A549 (cell line): ENCODE results near the gene CENPK. TPM values are rescaled to one million over a fixed set of nuclear protein-coding genes. Genes with fewer than 3 reads are reported as not detected.

Experiments
- ATAC-seq, 2 experiments: fragments of 200-7000 bp in 1 of 2; fragments of >200 bp in 1 of 2; cut with Nextera tagmentation in 1 of 2; cut with Tn5 transposase in 1 of 2; 3 replicates each; pipeline versions ENCODE4 v1.8.0 to v1.9.1; 2018 to 2020; ENCODE audit warnings: mild to moderate bottlenecking in 1 of 2, moderate library complexity in 1 of 2
- CTCF ChIA-PET: fragments of 300-600 bp; sonication (Branson Sonifier 250); formaldehyde crosslinking; extraction: SDS; loops from one replicate; lab custom pipeline; 2021; ENCODE audit warnings: antibody characterized with exemption, inconsistent platforms; lab: Yijun Ruan, JAX
- POLR2A ChIA-PET: fragments of 350-600 bp; formaldehyde crosslinking; extraction: SDS; loops from one replicate; lab custom pipeline; 2021; ENCODE audit warnings: antibody characterized with exemption, inconsistent platforms; lab: Yijun Ruan, JAX
- DNase-seq, 2 experiments: peaks; one replicate each; pipeline versions ENCODE4 v3.0.0 to v3.0.0-alpha.2; 2011 to 2016; ENCODE audit warnings: low read depth in 1 of 2, low spot score in 1 of 2
- FAIRE-seq: peaks from 2 replicates; lab custom pipeline; 2011; peaks lifted over from hg19 to GRCh38; lab: Jason Lieb, UNC
- H3K27ac ChIP-seq, 2 experiments: fragments of >200 bp; sonication (Bioruptor Twin); formaldehyde crosslinking; 3 replicates each; pipeline ENCODE4 v1.5.1; 2016 to 2017
- H3K4me1 ChIP-seq: fragments of >200 bp; sonication (Bioruptor Twin); formaldehyde crosslinking; 3 replicates; pipeline ENCODE4 v1.6.1; 2016
- H3K4me2 ChIP-seq: fragments of >200 bp; sonication (Bioruptor Twin); formaldehyde crosslinking; 3 replicates; pipeline ENCODE4 v1.6.1; 2016
- H3K4me3 ChIP-seq: fragments of >200 bp; sonication (Bioruptor Twin); formaldehyde crosslinking; 3 replicates; pipeline ENCODE4 v1.5.1; 2016
- H3K9me3 ChIP-seq: fragments of >200 bp; sonication (Bioruptor Twin); formaldehyde crosslinking; 3 replicates; pipeline ENCODE4 v1.6.1; 2016
- CBX2 ChIP-seq: fragments of 200-600 bp; sonication (generic); IDR thresholded peaks from 2 replicates; pipeline ENCODE4 v1.6.1; 2016; ENCODE audit warnings: low read depth, mild to moderate bottlenecking, borderline replicate concordance
- CBX8 ChIP-seq: fragments of 200-600 bp; sonication (generic); IDR thresholded peaks from 2 replicates; pipeline ENCODE4 v1.6.1; 2016
- CEBPB ChIP-seq, 2 experiments: fragments of >200 bp in 1 of 2; sonication (Bioruptor Twin) in 1 of 2; formaldehyde crosslinking in 1 of 2; IDR thresholded peaks; 2 replicates each; pipeline ENCODE4 v1.6.1; 2012 to 2016
- CHD2 ChIP-seq: fragments of 150-350 bp; IDR thresholded peaks from 2 replicates; pipeline ENCODE4 v1.6.1; 2014; ENCODE audit warnings: low read length; ENCODE audit not compliant: partially characterized antibody
- EHMT2 ChIP-seq: fragments of 200-600 bp; sonication (generic); IDR thresholded peaks from 2 replicates; pipeline ENCODE4 v1.6.1; 2016; ENCODE audit warnings: antibody characterized with exemption, low read depth, mild to moderate bottlenecking, moderate library complexity
- ESRRA ChIP-seq: fragments of 150-350 bp; IDR thresholded peaks from 2 replicates; pipeline ENCODE4 v1.6.1; 2014; ENCODE audit warnings: mild to moderate bottlenecking, low read length, borderline replicate concordance
- FOSB ChIP-seq: fragments of 250-450 bp; sonication (Bioruptor Pico); IDR thresholded peaks from 2 replicates; pipeline ENCODE4 v1.5.0; 2020; ENCODE audit warnings: mild to moderate bottlenecking, moderate library complexity
- FOSL2 ChIP-seq, 2 experiments: fragments of 450-650 bp in 1 of 2; fragments of >200 bp in 1 of 2; sonication (Bioruptor Twin) in 1 of 2; formaldehyde crosslinking; IDR thresholded peaks; 2 replicates each; pipeline versions ENCODE4 v1.5.0 to v1.6.1; 2016 to 2020; ENCODE audit warnings: mild to moderate bottlenecking in 1 of 2, moderate library complexity in 1 of 2
- HEYL ChIP-seq: fragments of 250-450 bp; sonication (Bioruptor Pico); IDR thresholded peaks from 2 replicates; pipeline ENCODE4 v1.8.0; 2021; ENCODE audit warnings: mild to moderate bottlenecking, moderate library complexity
- HOXB5 ChIP-seq: fragments of 250-450 bp; sonication (Bioruptor Pico); IDR thresholded peaks from 2 replicates; pipeline ENCODE4 v1.5.0; 2020; ENCODE audit warnings: mild to moderate bottlenecking, moderate library complexity
- MYC ChIP-seq: IDR thresholded peaks from 2 replicates; pipeline ENCODE4 v1.6.1; 2012; ENCODE audit warnings: mild to moderate bottlenecking, inconsistent platforms, low read length, improper control_type of control experiment, borderline replicate concordance
- NFE2L2 ChIP-seq: fragments of 150-350 bp; conservative IDR thresholded peaks from 2 replicates; pipeline ENCODE4 v1.6.1; 2014; ENCODE audit warnings: low read length
- PHF8 ChIP-seq: fragments of 200-600 bp; sonication (generic); IDR thresholded peaks from 2 replicates; pipeline ENCODE4 v1.6.1; 2016; ENCODE audit warnings: low read depth, mild to moderate bottlenecking, antibody characterized with exemption, moderate library complexity, borderline replicate concordance
- POLR2A ChIP-seq: IDR thresholded peaks from 2 replicates; pipeline ENCODE4 v1.6.1; 2012; ENCODE audit warnings: mild to moderate bottlenecking, low read length
- POLR2AphosphoS2 ChIP-seq: conservative IDR thresholded peaks from 2 replicates; pipeline ENCODE4 v1.6.1; 2012; ENCODE audit warnings: low read length, improper control_type of control experiment, inconsistent platforms
- RARB ChIP-seq: fragments of 250-450 bp; sonication (Bioruptor Pico); IDR thresholded peaks from 2 replicates; pipeline ENCODE4 v1.8.0; 2021; ENCODE audit warnings: mild to moderate bottlenecking, moderate library complexity
- RCOR1 ChIP-seq: fragments of 150-350 bp; IDR thresholded peaks from 2 replicates; pipeline ENCODE4 v1.6.1; 2014; ENCODE audit warnings: antibody characterized with exemption, low read length, low read depth
- RFX5 ChIP-seq: fragments of 450-650 bp; IDR thresholded peaks from 2 replicates; pipeline ENCODE4 v1.7.1; 2014; ENCODE audit warnings: antibody characterized with exemption, mild to moderate bottlenecking, moderate library complexity
- RNF2 ChIP-seq: fragments of 200-600 bp; sonication (generic); IDR thresholded peaks from 2 replicates; pipeline ENCODE4 v1.6.1; 2016; ENCODE audit warnings: low read depth, mild to moderate bottlenecking, antibody characterized with exemption, moderate library complexity, borderline replicate concordance
- TP53 ChIP-seq: fragments of 250-450 bp; sonication (Bioruptor Pico); IDR thresholded peaks from 2 replicates; pipeline ENCODE4 v1.5.0; 2021; ENCODE audit warnings: mild to moderate bottlenecking, moderate library complexity
- WGBS: methylation state at CpG from one replicate; pipeline ENCODE4 v1.1.6; 2017; ENCODE audit errors: missing lambda C conversion rate; 5-methylcytosine and 5-hydroxymethylcytosine counted together
- polyA plus RNA-seq, 4 experiments: library from polyadenylated mRNA; depleted of rRNA in 3 of 4; stranded (reverse); fragments of >200 nt; fragmentation: RNase III in 1 of 4; extraction: RNeasy Plus Mini Kit Qiagen cat#74134 plus additional on column Dnase treatment in 1 of 4; gene quantifications; 2 replicates in 3 of 4; 3 replicates in 1 of 4; pipeline ENCODE4 v1.2.3, GENCODE V29; 2011 to 2017
- TF ChIP-seq, protein P1 (sequence below): fragments of 250-450 bp; sonication (Bioruptor Pico); IDR thresholded peaks from 2 replicates; pipeline ENCODE4 v1.5.0; 2021; ENCODE audit warnings: mild to moderate bottlenecking, moderate library complexity, borderline replicate concordance
- TF ChIP-seq, protein P2 (sequence below): IDR thresholded peaks from 2 replicates; pipeline ENCODE4 v1.6.1; 2012
- TF ChIP-seq, protein P3 (sequence below): IDR thresholded peaks from 2 replicates; pipeline ENCODE4 v1.6.1; 2012; ENCODE audit warnings: low read depth, borderline replicate concordance
- TF ChIP-seq, protein P4 (sequence below): fragments of 450-650 bp; IDR thresholded peaks from 2 replicates; pipeline ENCODE4 v1.6.1; 2014; ENCODE audit warnings: antibody characterized with exemption

CENPK gene
- polyA plus RNA-seq, 2 of the 4 experiments (the other 2 are of a cell fraction), result 71.2 to 72.7 TPM

DNA sequence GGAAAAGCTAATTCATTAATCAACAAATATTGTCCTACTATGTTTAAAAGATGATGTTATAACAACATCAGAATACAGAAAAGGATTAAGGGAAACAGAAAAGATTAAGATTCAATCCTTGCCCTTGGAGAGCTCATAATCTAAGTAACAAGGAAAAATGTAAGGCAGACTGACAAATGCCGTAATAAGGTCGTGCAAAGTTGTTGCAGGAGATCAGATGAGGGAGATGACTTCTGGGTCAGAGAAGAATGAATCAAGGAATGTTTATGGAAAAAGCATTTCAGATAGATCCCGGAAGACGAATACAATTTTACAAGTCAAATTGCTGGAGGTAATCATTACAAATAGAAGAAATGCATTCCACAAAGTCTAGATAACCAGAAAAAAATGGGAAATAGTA is 87.6 kb downstream of the CENPK start:
- H3K4me2 ChIP-seq, result no peak overlapping the region
- H3K4me1 ChIP-seq, result peaks cover 7% of the 10 kb centered on the region; the same call in 2 of the 3 replicates
- H3K4me3 ChIP-seq, result no peak overlapping the region
- FAIRE-seq (no peak), ATAC-seq (no peak)
- POLR2A ChIA-PET, result no interaction called here
- no peak overlapping the region for H3K27ac ChIP-seq
- H3K9me3 ChIP-seq, result no peaks in the 10 kb centered on the region
- 82% methylated on average over 4 of the region's 4 CpGs for WGBS
- no peak for TF ChIP-seq ESRRA
- TF ChIP-seq MYC, result no peak
- no peak for TF ChIP-seq CEBPB (IDR thresholded peaks at IDR 0.05)
- no peak for TF ChIP-seq NFE2L2
- TF ChIP-seq, all 56 proteins: peak for 0
- CTCF ChIA-PET, result interaction anchor here (0.9 to 1.4 kb wide), 2 partner anchors 8 to 373 kb away, joined by 3 to 4 read pairs; no protein-coding TSS in a partner anchor
- no peak for DNase-seq

DNA sequence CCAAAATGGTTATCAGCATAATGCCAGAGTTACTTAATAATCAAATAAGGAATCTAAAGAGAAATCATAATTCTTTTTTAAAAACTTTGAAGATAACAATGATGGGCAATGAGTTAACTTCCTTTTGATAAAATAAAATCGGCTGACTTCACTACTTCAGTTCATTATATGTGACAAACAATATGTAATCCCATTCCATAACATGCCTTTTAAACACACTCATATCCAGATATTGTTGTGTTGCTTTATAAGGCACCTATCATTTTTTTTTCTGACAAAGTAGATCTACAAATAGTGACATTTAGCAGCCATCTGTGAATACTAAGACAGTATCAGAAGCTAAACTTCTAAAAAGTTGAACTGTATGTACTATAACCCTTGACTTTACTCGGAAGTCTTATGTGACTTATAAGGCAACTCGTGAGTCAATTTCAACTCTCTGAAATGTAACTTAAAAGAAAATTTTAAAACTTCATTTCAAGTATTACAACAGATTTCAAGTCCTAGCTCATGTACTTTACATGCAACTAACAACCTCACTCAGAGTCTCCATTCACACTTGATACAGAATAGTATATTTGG is 88.7 kb downstream of the CENPK start:
- WGBS, result 50% methylated on average over 3 of the region's 3 CpGs
- no peak for ATAC-seq
- CTCF ChIA-PET, result interaction anchor here (0.6 to 1.4 kb wide), 5 partner anchors 9 to 852 kb away, joined by 3 to 5 read pairs (median 4); no protein-coding TSS in a partner anchor
- no peaks in the 10 kb centered on the region for H3K4me1 ChIP-seq
- TF ChIP-seq HOXB5 (no peak), FOSB (CRISPR knock-in tag) (no peak), CHD2 (no peak), HEYL (no peak), EHMT2 (no peak)
- TF ChIP-seq, protein P1, sequence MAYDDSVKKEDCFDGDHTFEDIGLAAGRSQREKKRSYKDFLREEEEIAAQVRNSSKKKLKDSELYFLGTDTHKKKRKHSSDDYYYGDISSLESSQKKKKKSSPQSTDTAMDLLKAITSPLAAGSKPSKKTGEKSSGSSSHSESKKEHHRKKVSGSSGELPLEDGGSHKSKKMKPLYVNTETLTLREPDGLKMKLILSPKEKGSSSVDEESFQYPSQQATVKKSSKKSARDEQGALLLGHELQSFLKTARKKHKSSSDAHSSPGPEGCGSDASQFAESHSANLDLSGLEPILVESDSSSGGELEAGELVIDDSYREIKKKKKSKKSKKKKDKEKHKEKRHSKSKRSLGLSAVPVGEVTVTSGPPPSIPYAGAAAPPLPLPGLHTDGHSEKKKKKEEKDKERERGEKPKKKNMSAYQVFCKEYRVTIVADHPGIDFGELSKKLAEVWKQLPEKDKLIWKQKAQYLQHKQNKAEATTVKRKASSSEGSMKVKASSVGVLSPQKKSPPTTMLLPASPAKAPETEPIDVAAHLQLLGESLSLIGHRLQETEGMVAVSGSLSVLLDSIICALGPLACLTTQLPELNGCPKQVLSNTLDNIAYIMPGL (CRISPR knock-in tag), result no peak
- TF ChIP-seq, all 56 proteins: peak for 0
- Histone ChIP-seq H3K9me3 (no peaks in the 10 kb centered on the region), H3K4me2 (no peak overlapping the region), H3K4me3 (no peak overlapping the region), H3K27ac (no peak overlapping the region)
- FAIRE-seq, result no peak
- POLR2A ChIA-PET, result no interaction called here
- DNase-seq, result no peak

DNA sequence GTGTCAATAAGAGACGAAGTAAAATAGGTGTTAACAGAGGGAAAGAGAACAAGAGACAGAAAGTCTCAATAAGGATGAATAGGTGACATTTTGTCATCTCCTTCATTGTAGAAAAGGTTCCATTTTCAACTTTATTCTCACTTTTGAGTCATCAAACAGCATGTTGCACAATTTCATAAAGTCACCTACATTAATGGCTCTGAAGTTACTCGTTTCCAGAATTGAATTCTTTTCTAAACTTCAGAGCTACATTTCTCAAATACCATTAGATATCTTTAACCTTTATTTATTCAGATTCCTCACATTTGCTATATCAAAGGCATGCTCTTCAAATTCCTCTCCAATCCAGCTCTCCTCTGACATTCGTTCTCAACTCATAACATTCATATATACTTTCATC is 94.3 kb downstream of the CENPK start:
- POLR2A ChIA-PET, result no interaction called here

More for the DNA sequence above, 94.3 kb downstream of the CENPK start:
- Histone ChIP-seq H3K4me3 (no peak overlapping the region), H3K4me2 (no peak overlapping the region), H3K27ac (no peak overlapping the region), H3K9me3 (no peaks in the 10 kb centered on the region), H3K4me1 (no peaks in the 10 kb centered on the region)
- no peak for ATAC-seq
- no peak for FAIRE-seq
- DNase-seq, result no peak
- 32% methylated on average over 3 of the region's 3 CpGs for WGBS
- CTCF ChIA-PET, result no interaction called here
- no peak for TF ChIP-seq PHF8
- no peak for TF ChIP-seq RARB (CRISPR knock-in tag)
- TF ChIP-seq, protein P2, sequence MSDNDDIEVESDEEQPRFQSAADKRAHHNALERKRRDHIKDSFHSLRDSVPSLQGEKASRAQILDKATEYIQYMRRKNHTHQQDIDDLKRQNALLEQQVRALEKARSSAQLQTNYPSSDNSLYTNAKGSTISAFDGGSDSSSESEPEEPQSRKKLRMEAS, result no peak
- TF ChIP-seq TP53 (CRISPR knock-in tag), result no peak
- no peak for TF ChIP-seq RCOR1
- TF ChIP-seq CBX2, result no peak
- no peak for TF ChIP-seq RFX5
- no peak for TF ChIP-seq CBX8
- TF ChIP-seq POLR2AphosphoS2, result no peak
- TF ChIP-seq, protein P3, sequence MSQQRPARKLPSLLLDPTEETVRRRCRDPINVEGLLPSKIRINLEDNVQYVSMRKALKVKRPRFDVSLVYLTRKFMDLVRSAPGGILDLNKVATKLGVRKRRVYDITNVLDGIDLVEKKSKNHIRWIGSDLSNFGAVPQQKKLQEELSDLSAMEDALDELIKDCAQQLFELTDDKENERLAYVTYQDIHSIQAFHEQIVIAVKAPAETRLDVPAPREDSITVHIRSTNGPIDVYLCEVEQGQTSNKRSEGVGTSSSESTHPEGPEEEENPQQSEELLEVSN, result no peak
- TF ChIP-seq RNF2, result no peak
- TF ChIP-seq, protein P4, sequence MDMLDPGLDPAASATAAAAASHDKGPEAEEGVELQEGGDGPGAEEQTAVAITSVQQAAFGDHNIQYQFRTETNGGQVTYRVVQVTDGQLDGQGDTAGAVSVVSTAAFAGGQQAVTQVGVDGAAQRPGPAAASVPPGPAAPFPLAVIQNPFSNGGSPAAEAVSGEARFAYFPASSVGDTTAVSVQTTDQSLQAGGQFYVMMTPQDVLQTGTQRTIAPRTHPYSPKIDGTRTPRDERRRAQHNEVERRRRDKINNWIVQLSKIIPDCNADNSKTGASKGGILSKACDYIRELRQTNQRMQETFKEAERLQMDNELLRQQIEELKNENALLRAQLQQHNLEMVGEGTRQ, result no peak
- TF ChIP-seq FOSL2 (IDR thresholded peaks at IDR 0.05), result no peak
- no peak for TF ChIP-seq FOSL2 (CRISPR knock-in tag; IDR thresholded peaks at IDR 0.05)
- no peak for TF ChIP-seq POLR2A
